Stomach (tissue), 4 donors: Measurements from ENCODE around the gene C16orf90.

Experiments used
- CTCF ChIP-seq, 7 experiments: fragments of 450-650 bp in 4 of 7; fragments of 200-600 bp in 3 of 7; sonication (generic) in 3 of 7; IDR thresholded peaks; one replicate each; pipeline ENCODE4 v1.5.1; 2016 to 2019; ENCODE audit warnings: antibody characterized with exemption in 7 of 7, control low read depth in 2 of 7, mild to moderate bottlenecking in 1 of 7
- POLR2A ChIP-seq, 4 donors: fragments of 450-650 bp; IDR thresholded peaks; one replicate each; pipeline ENCODE4 v1.6.1; 2016; ENCODE audit warnings: antibody characterized with exemption in 4 of 4, control low read depth in 2 of 4, mild to moderate bottlenecking in 1 of 4, moderate library complexity in 1 of 4

DNA sequence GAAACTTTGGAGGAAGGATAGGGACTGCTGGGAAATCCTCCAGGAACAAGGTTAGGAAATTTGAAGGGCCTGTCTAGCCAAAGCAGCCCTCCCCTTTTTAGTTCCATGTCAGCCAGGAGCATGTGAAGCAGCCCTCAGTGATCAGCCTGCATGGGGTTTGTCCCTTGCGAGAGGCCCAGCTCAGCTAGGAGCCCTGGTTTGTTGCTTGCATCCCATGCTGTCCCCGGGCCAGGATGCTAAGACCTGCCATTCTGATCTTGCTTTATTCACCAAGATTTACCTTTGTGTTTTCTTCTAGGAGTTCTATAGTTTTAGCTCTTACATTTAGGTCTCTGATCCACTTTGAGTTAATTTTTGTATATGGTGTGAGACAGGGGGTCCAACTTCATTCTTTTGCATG lies 33.1 kb upstream of the C16orf90 start:
- no peak for TF ChIP-seq POLR2A (IDR thresholded peaks at IDR 0.05)
- TF ChIP-seq CTCF (IDR thresholded peaks at IDR 0.05): no peak
